A549 treated with CORT108297 at 1 μM for 4 hours (cell line): ENCODE data around the gene OPCML. TPM values are rescaled to one million over a fixed set of nuclear protein-coding genes. Genes with fewer than 3 reads are reported as not detected.

Experiments used
- total RNA-seq: library from RNA; stranded (reverse); fragments of 200-300 nt; extraction: Qiagen RNA extraction; gene quantifications from 5 replicates; pipeline ENCODE4 v1.2.3, GENCODE V29; 2022

Gene OPCML
- total RNA-seq, result not detected in 5 replicates

DNA sequence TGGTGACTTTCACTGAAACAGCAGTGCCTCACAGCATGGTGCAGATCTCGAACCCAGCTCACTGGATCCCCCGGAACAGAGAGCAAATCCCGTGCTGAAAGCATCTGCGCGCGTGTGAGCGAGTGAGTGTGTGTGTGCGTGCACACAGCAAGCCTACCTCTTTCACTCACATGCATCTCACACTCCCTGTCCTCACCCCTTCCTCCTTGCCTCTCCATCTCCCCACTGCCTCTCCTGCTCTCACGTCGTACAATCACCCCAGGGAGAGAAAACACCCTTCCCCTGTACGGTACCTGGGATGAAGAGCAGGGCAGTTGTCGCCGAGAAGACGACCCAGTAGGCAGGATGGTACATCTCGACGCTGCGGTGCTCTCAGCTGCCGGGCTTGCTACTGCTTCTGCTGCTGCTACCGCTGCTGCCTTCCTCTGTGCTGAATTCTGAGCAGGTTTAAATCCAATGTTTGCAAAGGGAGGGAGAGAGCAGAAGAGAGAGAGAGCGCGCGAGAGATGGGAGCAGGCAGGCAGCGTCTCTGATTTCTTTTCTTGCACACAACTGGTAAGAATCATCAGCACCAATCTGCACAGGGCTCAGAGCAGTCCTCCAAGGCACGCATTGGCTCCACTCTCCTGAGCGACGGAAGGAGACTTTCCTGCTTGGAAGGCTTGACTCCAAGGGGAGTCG lies at the start of gene OPCML:
OPCML (minus strand) TSS at position 531 of the 681 bp plus-strand sequence.

